Neural progenitor cell (in vitro differentiated cells): ENCODE results near the gene PGM5. TPM values are rescaled to one million over a fixed set of nuclear protein-coding genes. Genes with fewer than 3 reads are reported as not detected.

Source experiments
- DNase-seq: peaks from one replicate; pipeline ENCODE4 v3.0.0-alpha.2; 2016; ENCODE audit warnings: low spot score
- H2AFZ ChIP-seq: fragments of 200-600 bp; sonication (generic); replicated peaks from 2 replicates; pipeline ENCODE4 v1.6.1; 2016; ENCODE audit warnings: antibody characterized with exemption
- H3F3A ChIP-seq: fragments of 200-600 bp; sonication (generic); 2 replicates; pipeline ENCODE4 v1.6.1; 2016; ENCODE audit warnings: antibody characterized with exemption, low read depth
- H3K27ac ChIP-seq: fragments of 200-600 bp; sonication (generic); 2 replicates; pipeline ENCODE4 v1.5.1; 2016; ENCODE audit warnings: mild to moderate bottlenecking
- H3K27me3 ChIP-seq: fragments of 200-600 bp; sonication (generic); 2 replicates; pipeline ENCODE4 v1.6.1; 2016; ENCODE audit warnings: mild to moderate bottlenecking, moderate library complexity
- H3K36me3 ChIP-seq: fragments of 200-600 bp; sonication (generic); 2 replicates; pipeline ENCODE4 v1.5.1; 2016
- H3K4me1 ChIP-seq: fragments of 200-600 bp; sonication (generic); 2 replicates; pipeline ENCODE4 v1.6.1; 2016; ENCODE audit warnings: mixed run types
- H3K4me2 ChIP-seq: fragments of 200-600 bp; sonication (generic); 2 replicates; pipeline ENCODE4 v1.6.1; 2016
- H3K4me3 ChIP-seq: fragments of 200-600 bp; sonication (generic); 2 replicates; pipeline ENCODE4 v1.5.1; 2016
- H3K79me2 ChIP-seq: fragments of 200-600 bp; sonication (generic); 2 replicates; pipeline ENCODE4 v1.6.1; 2016; ENCODE audit warnings: low read depth
- H3K9ac ChIP-seq: fragments of 200-600 bp; sonication (generic); 2 replicates; pipeline ENCODE4 v1.6.1; 2016
- H3K9me3 ChIP-seq: fragments of 200-600 bp; sonication (generic); 2 replicates; pipeline ENCODE4 v1.5.1; 2016; ENCODE audit warnings: low read depth
- H4K20me1 ChIP-seq: fragments of 200-600 bp; sonication (generic); 2 replicates; pipeline ENCODE4 v1.6.1; 2016; ENCODE audit warnings: low read depth
- H3K27ac Mint-ChIP-seq: 3 replicates; pipeline ENCODE4 v1.8.0; 2021; ENCODE audit warnings: mixed read lengths
- H3K27me3 Mint-ChIP-seq: 2 replicates; pipeline ENCODE4 v1.8.0; 2022; ENCODE audit warnings: low read depth, mild to moderate bottlenecking, inconsistent platforms, moderate library complexity, mixed read lengths; ENCODE audit not compliant: insufficient read depth
- H3K36me3 Mint-ChIP-seq: 3 replicates; pipeline ENCODE4 v1.8.0; 2021; ENCODE audit warnings: mixed read lengths
- H3K4me1 Mint-ChIP-seq: 3 replicates; pipeline ENCODE4 v1.8.0; 2021; ENCODE audit warnings: mixed read lengths
- H3K4me3 Mint-ChIP-seq: 3 replicates; pipeline ENCODE4 v1.8.0; 2021; ENCODE audit warnings: mild to moderate bottlenecking, moderate library complexity, mixed read lengths
- H3K9me3 Mint-ChIP-seq: 3 replicates; pipeline ENCODE4 v1.8.0; 2020; ENCODE audit warnings: mixed read lengths
- CTCF ChIP-seq: fragments of 200-600 bp; sonication (generic); IDR thresholded peaks from 2 replicates; pipeline ENCODE4 v1.5.1; 2017; ENCODE audit warnings: antibody characterized with exemption, mild to moderate bottlenecking
- EZH2 ChIP-seq: fragments of 200-600 bp; sonication (generic); IDR thresholded peaks from 2 replicates; pipeline ENCODE4 v1.6.1; 2017; ENCODE audit warnings: antibody characterized with exemption, mild to moderate bottlenecking, moderate library complexity
- EZH2phosphoT487 ChIP-seq: fragments of 200-600 bp; sonication (generic); IDR thresholded peaks from 2 replicates; pipeline ENCODE4 v1.6.1; 2017; ENCODE audit warnings: antibody characterized with exemption
- total RNA-seq: library from RNA; depleted of rRNA; stranded (reverse); fragments of >200 nt; gene quantifications from 2 replicates; pipeline ENCODE4 v1.2.3, GENCODE V29; 2015; ENCODE audit warnings: low replicate concordance

The PGM5 gene
- total RNA-seq, 1 donor from 2014 or later = 2.0 TPM

GRCh38 chr9:68433531-68434110 is 77.2 kb downstream of the PGM5 start:
- Histone ChIP-seq H3K27ac (no peak overlapping the region), H3K27me3 (peaks cover 89% of the 10 kb centered on the region), H3K4me2 (no peak overlapping the region), H3K9ac (no peak overlapping the region), H2AFZ (no peak overlapping the region), H3K36me3 (no peaks in the 10 kb centered on the region), H3F3A (no peaks in the 10 kb centered on the region), H3K4me3 (no peak overlapping the region), H3K4me1 (no peaks in the 10 kb centered on the region), H3K9me3 (no peaks in the 10 kb centered on the region), H3K79me2 (no peaks in the 10 kb centered on the region), H4K20me1 (no peaks in the 10 kb centered on the region)
- Mint-ChIP-seq H3K4me3 (no peak overlapping the region), H3K36me3 (no peaks in the 10 kb centered on the region), H3K9me3 (no peaks in the 10 kb centered on the region), H3K4me1 (peaks cover 15% of the 10 kb centered on the region), H3K27me3 (peaks cover 2% of the 10 kb centered on the region), H3K27ac (no peak overlapping the region)
- DNase-seq = no peak
- no peak for TF ChIP-seq EZH2phosphoT487
- no peak for TF ChIP-seq EZH2
- no peak for TF ChIP-seq CTCF

- no peak overlapping the region for H3K27ac Mint-ChIP-seq
- no peak overlapping the region for H3K27ac ChIP-seq
- H2AFZ ChIP-seq = no peak overlapping the region
- no peak overlapping the region for H3K4me3 ChIP-seq
- H3K36me3 ChIP-seq = no peaks in the 10 kb centered on the region
- H3K9me3 ChIP-seq = peaks cover 3% of the 10 kb centered on the region
- H3K9ac ChIP-seq = no peak overlapping the region
- no peaks in the 10 kb centered on the region for H3K79me2 ChIP-seq
- H3K36me3 Mint-ChIP-seq = peaks cover 2% of the 10 kb centered on the region
- H3K27me3 Mint-ChIP-seq = peaks cover 4% of the 10 kb centered on the region
- TF ChIP-seq EZH2phosphoT487 (no peak), CTCF (no peak), EZH2 (no peak)
- no peaks in the 10 kb centered on the region for H3K4me1 ChIP-seq
- peaks cover 10% of the 10 kb centered on the region for H3K9me3 Mint-ChIP-seq
- H3K4me3 Mint-ChIP-seq = no peak overlapping the region
- H3K27me3 ChIP-seq = peaks cover 68% of the 10 kb centered on the region
- no peaks in the 10 kb centered on the region for H3F3A ChIP-seq
- peaks cover 5% of the 10 kb centered on the region for H3K4me1 Mint-ChIP-seq
- DNase-seq = no peak
- no peak overlapping the region for H3K4me2 ChIP-seq
- no peaks in the 10 kb centered on the region for H4K20me1 ChIP-seq
Observed at GRCh38 chr9:68437785-68438184, 81.4 kb downstream of the PGM5 start.

GRCh38 chr9:68443624-68444023 is 87.2 kb downstream of the PGM5 start:
- no peak for DNase-seq
- H3K4me3 Mint-ChIP-seq = no peak overlapping the region
- Histone ChIP-seq H3K4me1 (no peaks in the 10 kb centered on the region), H3K4me3 (no peak overlapping the region), H3F3A (no peaks in the 10 kb centered on the region), H4K20me1 (no peaks in the 10 kb centered on the region), H3K79me2 (no peaks in the 10 kb centered on the region), H3K36me3 (no peaks in the 10 kb centered on the region), H3K27ac (no peak overlapping the region), H3K4me2 (no peak overlapping the region), H2AFZ (no peak overlapping the region), H3K27me3 (peaks cover 77% of the 10 kb centered on the region), H3K9ac (no peak overlapping the region), H3K9me3 (peaks cover 3% of the 10 kb centered on the region)
- H3K4me1 Mint-ChIP-seq = no peaks in the 10 kb centered on the region
- H3K27me3 Mint-ChIP-seq = peaks cover 8% of the 10 kb centered on the region
- TF ChIP-seq EZH2 = no peak
- TF ChIP-seq EZH2phosphoT487 = no peak
- no peak for TF ChIP-seq CTCF
- H3K27ac Mint-ChIP-seq = no peak overlapping the region
- peaks cover 15% of the 10 kb centered on the region for H3K9me3 Mint-ChIP-seq
- peaks cover 2% of the 10 kb centered on the region for H3K36me3 Mint-ChIP-seq
